ENCODE data around the gene HIPK4. TPM values are rescaled to one million over a fixed set of nuclear protein-coding genes. Genes with fewer than 3 reads are reported as not detected.

The HIPK4 gene
- total and polyA plus RNA-seq, 2 of the 8 experiments (the other 6 are each of a cell fraction or from before 2014, with no cell fraction given), result 0.15 to 0.57 TPM

- TF ChIP-seq CHD2 (IDR thresholded peaks at IDR 0.05; ENCODE audit: low read length), result no peak
- no peak for TF ChIP-seq MAX (IDR thresholded peaks at IDR 0.05)
These were observed 13.6 kb downstream of the HIPK4 start (continued) for GRCh38 chr19:40376286-40376862.

All from H1 (cell line).